Stimulated activated CD4-positive, alpha-beta T cell treated with anti-CD3 and anti-CD28 coated beads, TNF-alpha, amount 100 ng/mL, for 1 hour (primary cell): ENCODE results near the gene CACNA2D2.

Experiments used
- DNase-seq, 3 donors: peaks; one replicate each; pipeline ENCODE4 v3.0.0-alpha.2; 2020; ENCODE audit warnings: low read depth in 3 of 3, low spot score in 1 of 3

Gene CACNA2D2

DNA sequence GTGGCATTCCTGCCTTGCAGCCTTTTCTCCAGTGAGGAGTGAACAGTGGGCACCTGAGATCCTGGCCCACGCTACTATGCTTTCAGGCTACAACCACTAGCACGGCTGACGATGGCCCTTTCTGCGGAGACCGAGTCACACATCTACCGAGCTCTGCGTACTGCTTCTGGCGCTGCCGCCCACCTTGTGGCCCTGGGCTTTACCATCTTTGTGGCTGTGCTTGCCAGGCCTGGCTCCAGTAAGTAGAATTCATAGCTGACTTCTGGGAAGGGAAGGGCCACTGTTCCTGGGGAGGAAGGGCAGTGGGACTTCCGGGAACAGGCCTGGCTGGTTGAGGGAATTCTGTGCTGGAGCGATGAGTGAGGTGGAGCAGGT lies 152.1 kb downstream of the CACNA2D2 start:
- no peak for DNase-seq

DNA sequence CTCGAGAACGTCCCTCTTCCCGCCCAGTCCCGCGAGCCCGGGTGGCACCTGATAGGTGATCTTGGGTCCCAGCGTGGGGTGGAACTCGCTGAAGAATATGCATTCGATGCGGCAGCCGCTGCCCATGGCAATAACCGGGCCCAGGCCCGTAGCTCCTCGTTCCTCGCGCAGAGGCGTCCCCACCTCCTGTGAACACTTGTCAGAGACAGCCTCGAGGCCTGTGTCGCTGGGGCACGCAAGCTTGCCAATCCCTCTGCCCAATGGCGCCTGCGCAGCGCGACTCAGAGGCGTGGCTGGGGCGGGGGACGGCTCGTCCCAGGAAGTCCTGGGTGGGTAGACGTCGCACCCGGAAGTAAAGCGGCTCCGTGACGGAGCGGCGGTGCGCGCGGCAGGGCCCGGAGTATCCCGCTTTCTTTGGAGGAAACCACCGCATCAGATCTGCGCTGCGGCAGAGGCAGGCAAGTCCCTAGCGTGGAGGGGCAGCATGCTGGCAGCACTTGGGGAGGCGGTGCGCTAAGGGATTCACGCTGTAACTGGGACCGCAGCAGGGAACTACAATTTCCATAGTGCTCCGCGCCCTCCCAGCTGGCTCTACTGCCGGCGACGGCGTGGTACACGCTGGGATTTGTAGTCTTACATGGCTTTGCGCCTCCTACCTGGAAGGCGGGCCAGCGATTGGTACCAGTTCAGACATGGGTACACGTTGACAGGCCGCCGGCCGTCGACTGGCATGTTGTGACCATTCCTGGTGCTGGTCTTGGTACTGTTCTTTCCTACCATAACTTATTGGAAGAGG lies 152.7 kb downstream of the CACNA2D2 start, which contains the start of the genes CYB561D2 and NPRL2:
TSS of gene CYB561D2 (plus strand) at position 336 of the 796 bp plus-strand sequence. CDS start 572 bp downstream, outside the sequence.
TSS of gene NPRL2 (minus strand) at position 249 of the 796 bp plus-strand sequence. CDS start at position 126, 123 bp downstream.
- peak; percentile 96 to 99 (median 96) for DNase-seq

DNA sequence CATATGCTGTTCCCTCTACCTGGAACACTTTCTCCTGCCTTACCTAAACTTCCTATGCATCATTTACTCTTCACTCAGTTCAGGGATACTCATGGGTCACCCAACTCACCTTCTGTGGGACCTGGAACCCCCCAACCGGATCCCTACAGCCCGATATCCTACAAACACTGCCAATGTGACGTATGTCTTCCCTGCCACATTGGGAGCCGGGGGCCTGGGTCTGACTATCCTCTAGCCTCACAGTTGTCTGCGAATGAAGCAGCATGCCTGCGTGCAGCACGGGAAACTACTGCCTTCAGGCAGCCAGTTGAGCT lies 153.3 kb downstream of the CACNA2D2 start:
- no peak for DNase-seq

DNA sequence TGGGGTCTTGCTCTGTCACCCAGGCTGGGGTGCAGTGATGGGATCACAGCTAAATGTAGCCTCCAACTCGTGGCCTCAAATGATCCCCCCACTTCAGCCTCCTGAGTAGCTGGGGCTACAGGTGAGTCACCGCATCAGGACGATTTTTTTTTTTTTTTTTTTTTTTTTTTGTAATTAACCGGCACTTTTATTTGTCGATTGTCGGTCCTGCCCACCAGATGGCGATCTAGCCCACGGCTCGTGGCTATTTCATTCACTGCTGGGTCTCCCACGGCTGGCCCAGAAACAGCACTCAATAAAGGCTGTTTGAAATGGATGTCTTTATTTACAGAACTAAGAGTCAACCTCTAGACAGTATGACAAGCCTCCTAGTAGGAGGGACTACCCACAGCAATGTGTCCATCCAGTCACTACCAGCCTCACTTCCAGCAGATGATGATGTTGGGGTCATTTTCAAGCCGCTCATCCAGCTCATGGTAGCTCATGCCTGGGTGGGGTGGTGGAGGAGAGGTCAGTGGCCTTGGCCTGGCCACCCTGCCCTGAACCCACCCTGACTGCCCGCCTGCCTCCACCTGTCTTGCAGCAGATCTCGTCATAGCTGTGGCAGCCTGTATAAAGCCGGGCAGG lies 156.1 kb downstream of the CACNA2D2 start:
- DNase-seq, result peak in 2 of 3 donors; percentile 54 to 55

DNA sequence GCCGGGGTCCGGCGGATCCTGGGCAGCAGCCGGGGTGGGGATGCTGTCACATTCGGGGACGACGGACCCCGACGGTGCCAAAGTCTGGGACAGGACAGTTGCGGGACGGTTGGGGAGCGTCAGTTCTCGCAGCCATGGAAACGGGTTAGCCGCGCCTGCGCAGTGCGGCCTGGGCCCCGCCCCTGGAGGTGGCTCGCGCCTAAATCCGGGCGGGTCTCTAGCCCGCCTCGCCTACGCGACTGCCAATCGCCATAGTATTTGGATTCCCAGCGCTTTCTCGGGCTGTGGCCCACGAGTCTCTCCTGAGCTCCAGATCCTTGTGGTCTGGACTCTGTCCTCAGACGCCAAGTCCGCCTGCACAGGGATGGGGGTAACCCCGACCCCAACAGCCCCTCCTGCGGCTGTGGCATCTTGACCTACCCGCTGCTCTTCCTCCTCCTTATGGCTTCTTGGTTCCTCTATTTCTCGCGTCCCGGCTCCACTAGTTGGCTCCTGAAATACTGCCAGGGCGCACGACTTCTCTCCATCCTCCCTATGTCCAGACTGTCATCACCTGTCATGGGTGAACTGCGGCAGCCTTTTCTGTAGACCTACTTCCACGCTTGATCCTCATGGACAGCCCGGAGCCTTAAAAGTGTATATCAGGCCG lies 157.7 kb downstream of the CACNA2D2 start, which contains the start of gene ZMYND10:
TSS of gene ZMYND10 (minus strand) at position 147 of the 649 bp plus-strand sequence. CDS start 153 bp downstream, outside the sequence.
- peak in 2 of 3 donors; percentile 55 to 62 for DNase-seq

DNA sequence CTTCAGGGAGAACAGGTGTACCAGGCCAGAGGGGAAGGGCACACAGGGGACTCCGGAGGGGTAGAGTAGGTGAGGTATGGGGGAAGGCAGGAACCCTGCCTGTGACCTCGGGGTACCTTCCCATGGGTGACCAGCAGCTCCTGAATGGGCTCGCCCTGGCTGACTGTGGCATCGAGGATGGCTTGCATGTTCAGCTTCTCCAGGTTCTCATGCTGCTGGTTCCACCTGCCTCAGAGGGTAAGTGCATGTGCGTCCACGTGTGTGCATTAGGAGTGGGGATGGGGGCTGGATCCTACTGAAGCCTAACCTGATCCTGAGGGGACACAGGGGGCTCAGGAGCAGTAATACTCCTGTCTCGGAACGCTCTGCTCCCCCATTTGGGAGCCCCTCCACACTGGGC lies 158.4 kb downstream of the CACNA2D2 start:
- no peak for DNase-seq

DNA sequence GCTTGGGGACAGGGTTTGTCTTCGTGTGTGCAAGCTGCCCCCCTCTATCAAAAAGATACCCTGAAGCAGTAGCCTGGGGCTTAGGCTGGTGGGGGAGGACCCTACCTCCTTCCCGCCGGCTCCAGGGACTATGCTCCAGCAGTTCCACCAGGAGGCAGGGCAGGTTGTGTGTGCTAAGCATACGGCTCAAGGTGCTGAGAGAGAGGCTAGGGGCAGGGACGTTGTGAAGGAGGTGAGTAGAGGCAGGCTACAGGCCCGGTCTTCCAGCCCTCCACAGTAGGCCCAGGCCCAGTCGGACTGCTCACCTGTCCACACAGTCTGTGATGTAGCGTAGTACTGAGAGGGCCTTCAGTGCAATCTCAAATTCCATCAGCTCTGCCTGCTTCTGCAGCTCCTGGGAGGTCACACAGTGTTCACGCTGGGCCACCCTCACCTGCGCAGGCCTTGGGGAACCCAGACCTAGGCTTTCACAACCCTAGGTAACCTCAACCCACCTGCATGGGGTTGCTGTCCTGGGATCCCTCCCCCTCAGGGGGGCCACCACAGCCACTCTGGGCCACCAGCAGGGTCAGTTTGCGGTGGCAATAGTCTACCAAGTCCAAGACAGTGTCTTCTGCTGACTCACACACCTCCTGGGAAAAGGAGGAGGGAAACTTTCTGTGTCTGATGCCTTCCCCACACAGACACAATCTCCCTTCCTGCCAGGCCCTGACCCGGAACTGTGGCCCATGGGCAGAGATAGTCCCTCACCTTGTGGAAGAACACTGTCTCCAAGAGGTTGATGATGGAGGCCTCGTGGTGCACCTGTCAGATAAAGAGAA lies 160.4 kb downstream of the CACNA2D2 start:
- DNase-seq, result no peak

DNA sequence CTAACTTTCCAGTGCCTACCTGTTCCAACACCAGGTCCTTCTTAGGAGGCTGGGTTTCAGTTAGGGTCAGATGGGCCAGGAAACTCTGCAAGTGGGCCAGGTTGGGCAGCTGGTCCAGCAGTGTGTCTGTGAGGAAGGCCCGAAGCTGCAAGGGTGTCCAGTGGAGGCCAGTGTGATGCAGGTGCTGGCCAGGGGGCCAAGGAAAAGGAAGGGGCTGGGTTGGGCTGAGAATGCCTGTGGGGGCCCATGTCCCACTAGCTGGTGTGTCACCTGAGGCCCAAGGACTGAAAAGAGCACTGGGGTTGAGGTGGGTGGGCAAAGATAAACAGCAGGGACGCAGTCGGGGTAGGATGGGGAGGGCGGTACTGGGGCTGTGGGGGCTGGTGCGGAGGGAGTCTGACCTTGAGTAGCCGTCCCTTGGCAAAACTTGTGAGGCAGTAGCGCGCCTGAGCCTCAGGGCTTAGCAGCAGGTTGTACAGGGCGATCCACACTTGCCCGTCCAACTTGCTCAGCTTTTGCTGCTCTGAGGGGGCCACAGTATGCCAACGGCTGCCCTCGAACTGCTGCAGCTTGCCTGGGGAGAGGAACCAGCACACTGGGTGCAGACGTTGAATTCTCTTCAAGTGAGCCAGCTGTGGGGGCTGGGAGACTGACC lies 161.3 kb downstream of the CACNA2D2 start:
- DNase-seq, result no peak

DNA sequence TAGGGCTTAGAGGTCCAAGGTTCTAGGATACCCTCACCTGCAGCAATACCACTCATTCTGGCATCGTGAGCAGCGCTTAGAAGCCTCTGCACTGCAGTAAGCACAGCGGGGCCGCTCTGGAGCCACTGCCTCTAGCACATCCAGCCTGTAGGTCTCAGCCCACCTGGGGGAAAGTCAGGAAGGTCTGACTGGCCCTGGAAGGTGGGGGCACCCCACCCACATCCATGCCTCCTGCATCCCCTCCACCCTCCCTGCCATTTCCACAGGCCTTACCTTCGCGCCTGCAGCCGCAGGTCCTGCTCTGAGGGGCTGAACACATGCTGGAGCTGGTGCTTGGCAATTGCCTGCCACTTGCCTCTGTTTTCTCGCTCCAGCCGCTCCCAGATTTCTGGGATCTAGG lies 161.9 kb downstream of the CACNA2D2 start:
- DNase-seq, result no peak

DNA sequence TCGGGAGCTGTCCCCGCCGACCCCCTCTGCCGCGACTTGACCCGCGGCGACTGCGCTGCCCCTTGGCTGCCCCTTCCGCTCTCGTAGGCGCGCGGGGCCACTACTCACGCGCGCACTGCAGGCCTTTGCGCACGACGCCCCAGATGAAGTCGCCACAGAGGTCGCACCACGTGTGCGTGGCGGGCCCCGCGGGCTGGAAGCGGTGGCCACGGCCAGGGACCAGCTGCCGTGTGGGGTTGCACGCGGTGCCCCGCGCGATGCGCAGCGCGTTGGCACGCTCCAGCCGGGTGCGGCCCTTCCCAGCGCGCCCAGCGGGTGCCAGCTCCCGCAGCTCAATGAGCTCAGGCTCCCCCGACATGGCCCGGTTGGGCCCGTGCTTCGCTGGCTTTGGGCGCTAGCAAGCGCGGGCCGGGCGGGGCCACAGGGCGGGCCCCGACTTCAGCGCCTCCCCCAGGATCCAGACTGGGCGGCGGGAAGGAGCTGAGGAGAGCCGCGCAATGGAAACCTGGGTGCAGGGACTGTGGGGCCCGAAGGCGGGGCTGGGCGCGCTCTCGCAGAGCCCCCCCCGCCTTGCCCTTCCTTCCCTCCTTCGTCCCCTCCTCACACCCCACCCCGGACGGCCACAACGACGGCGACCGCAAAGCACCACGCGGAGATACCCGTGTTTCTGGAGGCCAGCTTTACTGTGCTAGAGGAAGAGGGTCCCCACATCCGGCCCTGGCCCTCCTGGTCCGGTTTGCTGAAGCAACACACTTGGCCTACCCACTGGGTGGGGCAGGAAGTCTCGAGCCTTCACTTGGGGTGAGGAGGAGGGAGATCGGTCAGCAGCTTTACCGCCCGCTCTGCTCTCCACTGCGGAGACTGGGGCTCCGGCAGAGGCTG lies 162.7 kb downstream of the CACNA2D2 start, which contains the start of gene RASSF1:
TSS of gene RASSF1 (minus strand) at position 389 of the 882 bp plus-strand sequence. CDS start at position 358, 31 bp downstream.
- peak in 1 of 3 donors; percentile 41 for DNase-seq

DNA sequence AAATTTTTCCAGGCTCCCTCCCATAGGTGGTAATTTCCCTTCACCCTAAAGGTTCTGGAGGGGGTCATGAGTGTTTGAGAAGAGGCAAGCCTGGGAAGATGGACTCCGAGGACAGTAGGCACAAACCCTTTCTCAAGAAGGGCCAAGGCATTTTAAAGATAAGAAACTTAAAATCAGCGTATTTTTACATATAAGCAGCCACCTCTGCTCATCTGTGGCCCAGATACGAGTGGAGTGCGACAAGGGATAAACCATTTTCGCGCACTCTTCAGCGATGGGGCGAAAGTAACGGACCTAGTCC lies 163.3 kb downstream of the CACNA2D2 start:
- no peak for DNase-seq

DNA sequence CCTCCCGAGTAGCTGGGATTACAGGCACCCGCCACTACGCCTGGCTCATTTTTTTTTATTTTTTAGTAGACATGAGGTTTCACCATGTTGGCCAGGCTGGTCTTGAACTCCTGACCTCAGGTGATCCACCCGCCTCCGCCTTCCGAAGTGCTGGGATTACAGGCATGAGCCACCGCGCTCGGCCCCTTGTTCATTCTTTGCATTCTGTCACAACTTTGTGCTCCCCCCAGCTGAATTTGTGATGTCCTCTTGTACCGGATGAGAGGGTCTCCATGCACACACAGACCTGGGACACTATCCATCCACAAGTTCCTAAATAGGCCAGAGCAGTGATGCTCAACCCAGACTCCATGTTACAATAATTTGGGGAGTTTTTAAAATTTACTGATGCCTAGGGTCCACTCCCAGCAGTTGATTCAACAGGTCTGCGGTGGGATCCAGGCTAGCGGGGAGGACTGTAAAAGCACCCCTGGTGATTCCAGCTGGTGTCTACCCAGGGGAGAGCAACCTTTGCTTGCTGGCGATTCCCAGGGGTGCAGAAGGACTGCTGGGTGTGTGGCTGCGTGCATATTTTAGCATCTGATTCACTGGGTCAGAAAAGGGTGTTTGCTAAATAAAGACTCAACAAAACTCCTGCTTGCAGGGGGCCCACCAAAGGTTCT lies 163.8 kb downstream of the CACNA2D2 start:
- DNase-seq, result no peak

DNA sequence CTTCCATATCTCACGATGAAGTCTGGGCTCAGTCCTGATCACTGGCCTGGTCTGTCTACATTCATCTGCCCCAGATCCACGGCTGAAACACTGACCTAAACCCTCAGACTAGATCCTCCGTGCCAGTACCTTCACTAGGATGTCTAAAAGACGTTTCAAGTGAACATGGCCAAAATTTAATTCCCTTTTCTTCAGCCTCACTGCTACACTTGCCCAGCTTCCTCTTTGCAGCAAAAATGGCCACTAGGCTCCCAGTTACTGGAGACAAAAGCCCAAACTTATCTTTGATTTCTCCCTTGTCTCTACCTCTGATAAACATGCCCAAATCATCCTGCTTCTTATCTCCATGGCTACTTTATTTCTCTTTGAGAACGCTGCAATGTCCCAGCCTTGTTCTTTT lies 164.5 kb downstream of the CACNA2D2 start:
- no peak for DNase-seq

DNA sequence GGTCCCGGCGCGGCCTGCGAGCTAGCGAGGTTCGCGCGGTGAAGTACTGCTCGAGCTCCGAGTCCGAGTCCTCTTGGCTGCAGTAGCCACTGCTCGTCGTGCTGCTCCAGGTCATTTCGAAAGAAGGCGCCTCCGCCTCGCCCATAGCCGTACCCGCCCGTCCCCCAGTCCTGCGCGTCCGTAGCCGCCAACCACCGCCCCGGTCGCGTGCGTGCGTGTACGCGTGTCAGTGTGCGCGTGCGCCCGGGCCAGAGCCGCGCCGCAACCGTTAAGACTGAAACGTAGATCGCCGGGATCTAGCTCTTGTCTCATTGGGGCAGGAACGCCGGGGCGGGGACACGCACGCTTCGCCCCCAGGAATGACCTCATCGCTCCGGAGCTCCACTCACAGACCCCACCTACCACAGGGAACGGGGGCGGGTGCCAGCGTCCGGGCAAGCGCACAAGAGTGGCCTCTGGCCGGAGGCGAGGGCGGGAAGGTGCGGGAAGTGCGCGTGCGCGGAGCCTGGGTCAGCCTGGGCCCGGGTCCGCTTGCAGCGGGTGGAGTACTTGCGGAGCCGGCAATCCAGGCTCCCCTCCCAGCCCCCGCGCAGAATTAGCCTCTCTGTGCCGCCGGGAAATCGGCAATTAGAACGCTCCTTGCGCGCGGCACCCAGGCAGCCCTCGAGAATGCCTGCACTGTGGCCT lies 166.1 kb downstream of the CACNA2D2 start:
- peak; percentile 80 to 85 (median 83) for DNase-seq

DNA sequence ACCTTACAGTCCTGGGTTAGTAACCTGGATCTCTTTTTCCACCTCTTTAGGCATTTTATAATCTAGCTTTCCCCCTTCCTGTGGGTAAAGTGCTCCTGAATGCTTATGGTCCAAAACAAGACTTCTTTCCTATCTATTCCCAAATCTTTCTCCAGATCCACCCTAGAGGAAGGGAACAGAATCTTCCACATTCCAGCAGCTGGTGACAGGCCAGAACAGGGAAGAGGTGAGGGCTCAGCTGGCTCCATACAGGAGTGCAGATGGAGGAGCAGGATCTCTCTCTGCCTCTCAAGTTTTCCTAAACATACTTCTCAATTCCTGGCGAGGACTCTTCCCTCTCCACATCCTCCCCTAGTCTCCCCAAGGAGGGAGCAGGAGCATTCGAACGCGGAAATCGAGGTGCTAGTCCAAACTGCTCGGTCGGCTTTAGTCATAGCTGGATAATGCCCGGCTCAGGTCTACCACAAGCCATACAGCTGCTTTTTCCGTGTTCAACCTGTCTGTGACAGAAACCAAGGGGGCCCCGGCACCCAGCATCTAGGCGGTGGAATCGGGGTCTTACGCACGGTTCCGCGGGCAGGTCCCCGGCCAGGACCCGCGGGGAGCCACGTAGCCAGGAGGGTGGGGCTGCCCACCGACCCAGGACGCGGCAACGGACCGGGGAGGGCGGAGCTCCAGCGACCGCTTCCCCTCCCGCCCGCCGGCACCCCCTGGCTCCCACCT lies 166.8 kb downstream of the CACNA2D2 start:
- DNase-seq, result no peak

DNA sequence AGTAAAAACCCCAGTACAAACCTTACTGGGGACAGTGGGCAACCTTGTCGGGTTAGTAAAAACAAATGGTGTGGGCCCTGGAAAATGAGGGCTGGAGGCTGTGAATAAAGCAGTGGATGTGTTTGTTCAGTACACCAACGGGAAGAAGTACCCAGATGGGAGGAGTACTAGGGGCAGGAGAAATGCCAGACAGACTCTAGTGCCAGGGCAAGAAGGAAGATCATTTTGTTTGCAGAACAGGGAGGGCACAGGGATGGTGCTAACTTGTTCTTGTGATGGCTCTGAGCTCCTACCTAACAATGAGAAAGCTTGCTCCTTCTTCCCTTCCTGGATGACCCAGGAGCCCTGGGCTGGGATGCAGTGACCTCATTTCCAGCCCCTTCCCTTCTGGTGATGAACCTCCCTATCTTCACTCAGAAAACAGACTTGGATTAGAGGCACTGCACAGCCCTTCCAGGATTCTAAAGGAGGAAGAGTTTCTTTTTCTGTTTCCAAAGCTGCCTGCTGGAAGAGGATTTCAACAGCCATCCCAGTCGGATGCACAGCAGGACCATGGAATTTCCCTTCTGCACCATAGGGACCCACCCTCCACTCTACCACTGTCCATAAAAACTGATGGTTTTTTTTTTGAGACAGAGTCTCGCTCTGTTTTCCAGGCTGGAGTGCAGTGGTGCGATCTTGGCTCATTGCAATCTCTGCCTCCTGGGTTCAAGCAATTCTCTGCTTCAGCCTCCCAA lies 168.9 kb downstream of the CACNA2D2 start:
- no peak for DNase-seq

DNA sequence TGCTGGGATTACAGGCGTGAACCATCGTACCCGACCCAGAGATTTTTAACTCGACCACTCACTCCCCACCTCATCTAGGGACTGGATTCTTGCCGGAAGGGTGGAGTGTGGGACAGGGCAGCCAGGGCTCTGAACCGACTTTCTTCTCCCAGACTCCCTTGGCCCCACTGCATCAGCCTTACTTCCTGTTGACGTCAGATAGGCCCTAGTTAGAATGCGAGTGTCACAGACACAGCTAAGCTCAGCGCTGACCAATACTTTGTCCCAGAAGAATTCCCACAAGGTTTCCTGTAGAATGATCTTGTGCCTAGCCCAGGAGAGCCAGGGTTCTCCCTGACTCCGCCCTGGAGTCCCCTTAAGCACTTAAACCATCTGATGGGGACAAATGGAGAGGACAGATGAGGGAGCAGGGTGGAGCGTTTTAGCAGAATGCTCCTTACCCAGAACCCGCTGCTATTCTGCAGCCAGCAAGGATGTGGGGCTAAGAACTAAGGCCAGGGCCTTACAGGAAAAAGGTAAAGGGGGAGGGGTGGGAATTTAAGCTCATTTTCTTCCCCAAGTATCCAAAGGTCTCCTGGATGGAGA lies 169.6 kb downstream of the CACNA2D2 start:
- no peak for DNase-seq
